Measurements from ENCODE around the gene RBM19.

DNA sequence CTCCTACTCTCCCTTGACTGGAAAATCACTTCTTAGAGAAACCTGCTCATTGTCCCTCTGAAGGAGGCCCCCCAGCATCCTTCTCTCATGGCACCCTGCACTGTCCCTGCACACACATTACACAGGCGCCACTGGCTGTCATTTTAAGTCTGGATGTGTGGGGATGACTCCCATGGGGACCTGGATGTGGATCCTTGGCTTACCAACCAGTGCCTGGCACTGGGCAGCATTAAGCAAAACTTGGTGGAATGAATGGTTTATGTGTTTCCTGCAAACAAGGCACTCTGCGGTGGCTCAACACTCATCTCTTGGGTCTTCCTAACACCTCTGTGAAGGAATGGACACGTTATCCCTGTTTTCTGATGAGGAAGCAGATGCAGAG, 162.4 kb downstream of the RBM19 start:
- TF ChIP-seq, protein P1, sequence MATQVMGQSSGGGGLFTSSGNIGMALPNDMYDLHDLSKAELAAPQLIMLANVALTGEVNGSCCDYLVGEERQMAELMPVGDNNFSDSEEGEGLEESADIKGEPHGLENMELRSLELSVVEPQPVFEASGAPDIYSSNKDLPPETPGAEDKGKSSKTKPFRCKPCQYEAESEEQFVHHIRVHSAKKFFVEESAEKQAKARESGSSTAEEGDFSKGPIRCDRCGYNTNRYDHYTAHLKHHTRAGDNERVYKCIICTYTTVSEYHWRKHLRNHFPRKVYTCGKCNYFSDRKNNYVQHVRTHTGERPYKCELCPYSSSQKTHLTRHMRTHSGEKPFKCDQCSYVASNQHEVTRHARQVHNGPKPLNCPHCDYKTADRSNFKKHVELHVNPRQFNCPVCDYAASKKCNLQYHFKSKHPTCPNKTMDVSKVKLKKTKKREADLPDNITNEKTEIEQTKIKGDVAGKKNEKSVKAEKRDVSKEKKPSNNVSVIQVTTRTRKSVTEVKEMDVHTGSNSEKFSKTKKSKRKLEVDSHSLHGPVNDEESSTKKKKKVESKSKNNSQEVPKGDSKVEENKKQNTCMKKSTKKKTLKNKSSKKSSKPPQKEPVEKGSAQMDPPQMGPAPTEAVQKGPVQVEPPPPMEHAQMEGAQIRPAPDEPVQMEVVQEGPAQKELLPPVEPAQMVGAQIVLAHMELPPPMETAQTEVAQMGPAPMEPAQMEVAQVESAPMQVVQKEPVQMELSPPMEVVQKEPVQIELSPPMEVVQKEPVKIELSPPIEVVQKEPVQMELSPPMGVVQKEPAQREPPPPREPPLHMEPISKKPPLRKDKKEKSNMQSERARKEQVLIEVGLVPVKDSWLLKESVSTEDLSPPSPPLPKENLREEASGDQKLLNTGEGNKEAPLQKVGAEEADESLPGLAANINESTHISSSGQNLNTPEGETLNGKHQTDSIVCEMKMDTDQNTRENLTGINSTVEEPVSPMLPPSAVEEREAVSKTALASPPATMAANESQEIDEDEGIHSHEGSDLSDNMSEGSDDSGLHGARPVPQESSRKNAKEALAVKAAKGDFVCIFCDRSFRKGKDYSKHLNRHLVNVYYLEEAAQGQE (IDR thresholded peaks at IDR 0.05; ENCODE audit: insufficient read depth in 1 of 2, low read depth in 2 of 2, low read length in 2 of 2), result no peak
- no peak for TF ChIP-seq POLR2AphosphoS5 (IDR thresholded peaks at IDR 0.05; ENCODE audit: low read depth, low read length)

All from PFSK-1 (cell line).